D721Med (cell line): ENCODE data around the gene DYNLL2.

Experiments used
- DNase-seq: peaks from one replicate; pipeline ENCODE4 v3.0.0; 2011; ENCODE audit warnings: low spot score; ENCODE audit not compliant: insufficient read length
- FAIRE-seq: peaks from 2 replicates; lab custom pipeline; 2011; peaks lifted over from hg19 to GRCh38; lab: Jason Lieb, UNC
- CTCF ChIP-seq: IDR thresholded peaks from 2 replicates; pipeline ENCODE4 v1.5.1; 2012; ENCODE audit warnings: mild to moderate bottlenecking, control low read depth; ENCODE audit not compliant: insufficient read depth; ENCODE audit errors: missing control alignments

DYNLL2 gene

GRCh38 chr17:58054641-58055040, 28.6 kb upstream of the DYNLL2 start:
- no peak for DNase-seq
- no peak for FAIRE-seq
- no peak for TF ChIP-seq CTCF

GRCh38 chr17:58056476-58056875, 26.7 kb upstream of the DYNLL2 start:
- DNase-seq, result no peak
- TF ChIP-seq CTCF, result no peak
- FAIRE-seq, result no peak

- DNase-seq, result no peak
- TF ChIP-seq CTCF, result no peak
- no peak for FAIRE-seq
Observed at GRCh38 chr17:58059141-58059540, 24.1 kb upstream of the DYNLL2 start.

- no peak for DNase-seq
- TF ChIP-seq CTCF, result no peak
Observed at GRCh38 chr17:58060596-58061191, 22.5 kb upstream of the DYNLL2 start.

GRCh38 chr17:58061672-58062071, 21.5 kb upstream of the DYNLL2 start:
- DNase-seq, result no peak
- TF ChIP-seq CTCF, result no peak
- no peak for FAIRE-seq

More at GRCh38 chr17:58060596-58061191, 22.5 kb upstream of the DYNLL2 start:
- FAIRE-seq, result no peak

- no peak for TF ChIP-seq CTCF
- DNase-seq (no peak), FAIRE-seq (no peak)
Observed at GRCh38 chr17:58065238-58065637, 18.0 kb upstream of the DYNLL2 start.

GRCh38 chr17:58066401-58066800, 16.8 kb upstream of the DYNLL2 start:
- DNase-seq (no peak), FAIRE-seq (no peak)
- no peak for TF ChIP-seq CTCF
